ENCODE results near the gene CCIN. TPM values are rescaled to one million over a fixed set of nuclear protein-coding genes. Genes with fewer than 3 reads are reported as not detected.

CCIN gene
- total RNA-seq, 4 donors from 2014 or later, result 0.65 to 2.5 (median 0.95) TPM; not detected in 1

GRCh38 chr9:36164989-36165388, 4.2 kb upstream of the CCIN start:
- no peak for TF ChIP-seq CTCF (IDR thresholded peaks at IDR 0.05)
- no peak for ATAC-seq (ENCODE audit: low FRiP score)
- no peak for DNase-seq (ENCODE audit: low spot score)

- DNase-seq (ENCODE audit: low spot score) (no peak), ATAC-seq (ENCODE audit: low FRiP score) (peak; percentile 21)
- no peak for TF ChIP-seq CTCF (IDR thresholded peaks at IDR 0.05)
Measured at GRCh38 chr9:36165826-36166167, 3.4 kb upstream of the CCIN start.

GRCh38 chr9:36166168-36166927, 2.8 kb upstream of the CCIN start:
- DNase-seq (ENCODE audit: low spot score) (peak; percentile 69), ATAC-seq (ENCODE audit: low FRiP score) (peak; percentile 95)
- TF ChIP-seq CTCF (IDR thresholded peaks at IDR 0.05), result peak in 2 of 3 donors; percentile 67 to 81

GRCh38 chr9:36169708-36170107, 520 bp downstream of the CCIN start:
- no peak for TF ChIP-seq CTCF (IDR thresholded peaks at IDR 0.05)
- DNase-seq (ENCODE audit: low spot score) (no peak), ATAC-seq (ENCODE audit: low FRiP score) (no peak)

GRCh38 chr9:36170531-36170930, 1.3 kb downstream of the CCIN start:
- DNase-seq (ENCODE audit: low spot score) (no peak), ATAC-seq (ENCODE audit: low FRiP score) (no peak)
- no peak for TF ChIP-seq CTCF (IDR thresholded peaks at IDR 0.05)

- no peak for ATAC-seq (ENCODE audit: low FRiP score)
- no peak for TF ChIP-seq CTCF (IDR thresholded peaks at IDR 0.05)
- DNase-seq (ENCODE audit: low spot score), result no peak
Measured at GRCh38 chr9:36173861-36174260, 4.7 kb downstream of the CCIN start.

- DNase-seq (ENCODE audit: low spot score), result no peak
- no peak for ATAC-seq (ENCODE audit: low FRiP score)
- TF ChIP-seq CTCF (IDR thresholded peaks at IDR 0.05), result no peak
Measured at GRCh38 chr9:36174271-36174670, 5.1 kb downstream of the CCIN start.
